ENCODE measurements around the gene YPEL1.

DNA sequence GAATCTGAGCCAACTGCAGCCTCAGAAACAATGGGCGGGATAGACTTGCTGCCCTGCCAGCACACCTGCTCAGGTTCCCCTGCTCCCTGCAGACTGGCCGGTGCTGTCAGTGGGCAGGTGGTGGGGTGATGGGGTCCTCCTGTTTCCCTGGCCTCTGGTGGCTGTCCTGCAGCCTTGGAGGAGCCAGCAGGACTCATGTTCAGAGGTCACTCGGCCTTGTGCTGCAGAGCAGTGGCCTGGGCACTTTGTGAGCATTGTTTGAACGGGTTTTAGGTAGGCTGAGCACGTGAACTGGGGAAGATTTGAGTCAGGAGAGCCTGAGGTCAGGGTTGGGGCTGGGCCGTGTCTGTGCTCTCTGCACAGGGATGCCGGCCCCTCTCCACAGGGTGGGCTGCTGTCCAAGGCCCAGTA is 52.2 kb downstream of the YPEL1 start:
- TF ChIP-seq GATA3 (IDR thresholded peaks at IDR 0.05; ENCODE audit: low read depth, low read length) (no peak), GATA2 (IDR thresholded peaks at IDR 0.05; ENCODE audit: low read depth, low read length) (no peak)
